Spleen (tissue), 7 donors: ENCODE measurements around the gene COL5A1.

Experiments
- POLR2A ChIP-seq, 3 donors: fragments of 450-650 bp; IDR thresholded peaks; one replicate each; pipeline ENCODE4 v1.5.1; 2017; ENCODE audit warnings: antibody characterized with exemption in 3 of 3, mild to moderate bottlenecking in 1 of 3
- POLR2AphosphoS5 ChIP-seq, 3 donors: sonication (generic); formaldehyde crosslinking; IDR thresholded peaks; one replicate each; pipeline ENCODE4 v1.5.1; 2017; ENCODE audit warnings: antibody characterized with exemption in 3 of 3
- TF ChIP-seq, protein P1 (sequence below), 11 experiments: fragments of 200-600 bp in 7 of 11; fragments of 450-650 bp in 4 of 11; sonication (generic) in 4 of 11; IDR thresholded peaks in 8 of 11; conservative IDR thresholded peaks in 3 of 11; 1 replicate in 7 of 11; 2 replicates in 4 of 11; pipeline versions ENCODE4 v1.4.0 to v1.8.0; 2016 to 2021; ENCODE audit warnings: antibody characterized with exemption in 11 of 11, inconsistent platforms in 4 of 11, mild to moderate bottlenecking in 1 of 11
- donor health status: DM: no; HTN: no; CAD: no; lungs with moderate emphysema.
- donor health status: DM: no; HTN: no; CAD: no.
- donor health status: DM: no; HTN: no; CAD: no.

DNA sequence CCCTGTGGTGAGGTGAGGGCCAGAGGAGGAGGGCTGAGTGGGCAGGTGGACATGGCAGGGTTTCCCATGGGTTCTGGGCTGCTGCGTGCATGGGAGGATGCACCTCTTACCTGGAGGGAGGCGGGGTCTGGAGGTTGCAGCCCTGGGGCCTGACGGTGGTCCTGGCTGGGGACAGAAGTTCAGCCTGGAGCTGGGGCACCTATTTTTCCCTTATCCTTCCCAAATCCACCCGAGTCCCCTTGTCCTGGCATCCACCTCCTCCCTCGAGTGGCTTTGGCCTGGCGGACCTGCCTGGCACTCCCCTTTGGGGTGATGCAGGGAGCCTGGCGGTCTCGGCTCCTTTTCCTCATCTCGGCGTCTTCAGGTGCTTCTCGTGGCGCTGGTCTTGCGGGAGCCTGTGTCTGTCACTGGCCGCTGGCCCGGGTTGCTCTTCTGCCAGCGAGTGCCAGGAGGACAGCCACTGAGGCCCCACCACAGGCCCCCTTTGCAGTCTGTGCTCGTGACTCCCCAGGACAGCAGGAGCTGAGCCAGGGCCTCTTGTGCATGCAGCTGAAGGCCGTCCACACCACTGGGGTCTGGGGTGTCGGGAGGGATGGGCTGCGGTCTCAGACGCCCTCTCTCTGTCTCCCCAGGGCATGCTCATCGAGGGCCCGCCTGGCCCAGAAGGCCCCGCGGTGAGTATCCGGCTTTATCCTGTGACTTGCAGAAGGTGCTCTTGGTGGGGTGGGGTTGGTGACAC, 96.4 kb downstream of the COL5A1 start:
- TF ChIP-seq, protein P1, sequence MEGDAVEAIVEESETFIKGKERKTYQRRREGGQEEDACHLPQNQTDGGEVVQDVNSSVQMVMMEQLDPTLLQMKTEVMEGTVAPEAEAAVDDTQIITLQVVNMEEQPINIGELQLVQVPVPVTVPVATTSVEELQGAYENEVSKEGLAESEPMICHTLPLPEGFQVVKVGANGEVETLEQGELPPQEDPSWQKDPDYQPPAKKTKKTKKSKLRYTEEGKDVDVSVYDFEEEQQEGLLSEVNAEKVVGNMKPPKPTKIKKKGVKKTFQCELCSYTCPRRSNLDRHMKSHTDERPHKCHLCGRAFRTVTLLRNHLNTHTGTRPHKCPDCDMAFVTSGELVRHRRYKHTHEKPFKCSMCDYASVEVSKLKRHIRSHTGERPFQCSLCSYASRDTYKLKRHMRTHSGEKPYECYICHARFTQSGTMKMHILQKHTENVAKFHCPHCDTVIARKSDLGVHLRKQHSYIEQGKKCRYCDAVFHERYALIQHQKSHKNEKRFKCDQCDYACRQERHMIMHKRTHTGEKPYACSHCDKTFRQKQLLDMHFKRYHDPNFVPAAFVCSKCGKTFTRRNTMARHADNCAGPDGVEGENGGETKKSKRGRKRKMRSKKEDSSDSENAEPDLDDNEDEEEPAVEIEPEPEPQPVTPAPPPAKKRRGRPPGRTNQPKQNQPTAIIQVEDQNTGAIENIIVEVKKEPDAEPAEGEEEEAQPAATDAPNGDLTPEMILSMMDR (IDR thresholded peaks at IDR 0.05 in 8 of 11, conservative IDR thresholded peaks at IDR 0.05 in 3 of 11) = no peak
- TF ChIP-seq POLR2A (IDR thresholded peaks at IDR 0.05) = no peak
- no peak for TF ChIP-seq POLR2AphosphoS5 (IDR thresholded peaks at IDR 0.05)
